HG02798 (cell line): Measurements from ENCODE around the gene MAP3K1.
"Not testable (repeated sequence)": the region's sequence is repeated elsewhere in the genome, so short reads cannot be mapped to it uniquely, and the experiment has no call there.

ENCODE experiments used
- ATAC-seq: cut with Tn5 transposase; IDR thresholded peaks from one replicate; pipeline ENCODE4 v1.9.1; 2021; ENCODE audit warnings: mild to moderate bottlenecking; ENCODE audit not compliant: unreplicated experiment, poor library complexity

The MAP3K1 gene

DNA sequence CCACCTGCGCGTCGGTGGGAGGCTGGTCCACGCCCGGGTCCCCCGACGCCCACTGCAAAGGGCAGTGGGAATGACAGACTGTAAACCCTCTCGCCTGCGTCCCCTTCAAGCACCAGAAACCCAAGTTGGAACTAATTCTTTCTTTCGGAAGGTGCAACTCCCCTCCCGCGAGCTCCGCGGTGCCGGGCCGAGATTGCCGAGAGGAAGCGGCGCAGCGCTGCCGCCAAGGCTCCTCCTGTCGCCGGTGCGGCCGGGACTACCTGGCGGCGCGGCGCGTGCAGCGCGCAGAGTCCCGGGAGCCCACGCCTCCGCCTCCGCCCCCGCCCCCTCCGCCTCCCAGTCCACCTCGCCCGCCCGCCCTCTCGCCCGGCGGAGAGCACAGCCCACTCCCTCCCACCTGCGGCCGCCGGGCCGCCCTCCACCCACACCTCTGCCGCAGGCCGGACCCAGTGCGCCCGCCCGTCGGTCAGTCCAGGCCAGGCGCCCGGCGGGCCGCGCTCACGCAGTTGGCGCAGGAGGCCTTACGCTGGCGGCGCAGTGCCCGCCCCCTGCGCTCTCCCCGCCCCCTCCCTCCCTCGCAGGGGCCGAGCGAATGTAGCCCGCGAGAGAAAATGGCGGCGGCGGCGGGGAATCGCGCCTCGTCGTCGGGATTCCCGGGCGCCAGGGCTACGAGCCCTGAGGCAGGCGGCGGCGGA is at the start of gene MAP3K1:
Gene MAP3K1 (plus strand): TSS at position 587 of the 695 bp plus-strand sequence. CDS start 25 bp downstream, at position 612.
- peak; percentile 70 for ATAC-seq

DNA sequence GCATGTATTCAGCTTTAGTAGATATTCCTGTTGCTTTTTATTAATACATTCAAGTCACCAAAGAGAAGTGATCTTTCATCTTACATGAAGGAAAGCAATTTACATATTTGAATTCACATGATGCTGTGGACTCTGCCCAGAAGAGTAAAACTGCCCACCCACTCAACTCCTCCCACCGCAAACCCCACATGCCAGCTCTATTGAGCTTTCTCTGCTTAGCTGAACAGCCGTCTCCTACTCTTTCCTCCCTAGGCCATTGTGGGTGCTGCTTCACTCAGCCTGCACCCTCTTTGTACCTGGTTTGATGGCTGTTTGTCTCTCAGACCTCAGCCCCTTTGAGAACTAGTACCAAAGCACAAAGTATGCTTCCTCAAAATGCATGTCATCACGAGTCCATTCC is 48.4 kb upstream of the MAP3K1 start:
- no peak for ATAC-seq

- ATAC-seq, result no peak
Measured at GRCh38 chr5:56769875-56770604, 45.3 kb upstream of the MAP3K1 start.

DNA sequence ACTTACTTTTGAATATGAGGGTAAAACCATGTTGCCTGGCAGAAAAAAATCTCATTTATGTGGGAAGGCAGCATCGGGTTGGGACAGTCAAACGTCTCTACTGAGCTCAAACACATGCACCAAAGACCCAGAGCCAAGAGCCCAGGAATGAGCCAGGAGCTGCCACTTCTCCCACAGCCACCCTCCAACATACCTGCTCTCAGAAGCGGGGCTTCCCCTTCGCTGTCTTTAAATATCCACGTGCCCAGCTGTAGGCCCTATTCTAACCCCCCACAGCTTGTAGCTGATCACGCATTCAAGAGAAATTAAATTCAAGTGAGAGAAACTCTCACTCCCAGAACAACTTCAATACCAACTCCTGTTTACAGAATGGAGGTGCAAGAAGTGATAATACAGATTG is 42.6 kb upstream of the MAP3K1 start:
- ATAC-seq, result no peak

DNA sequence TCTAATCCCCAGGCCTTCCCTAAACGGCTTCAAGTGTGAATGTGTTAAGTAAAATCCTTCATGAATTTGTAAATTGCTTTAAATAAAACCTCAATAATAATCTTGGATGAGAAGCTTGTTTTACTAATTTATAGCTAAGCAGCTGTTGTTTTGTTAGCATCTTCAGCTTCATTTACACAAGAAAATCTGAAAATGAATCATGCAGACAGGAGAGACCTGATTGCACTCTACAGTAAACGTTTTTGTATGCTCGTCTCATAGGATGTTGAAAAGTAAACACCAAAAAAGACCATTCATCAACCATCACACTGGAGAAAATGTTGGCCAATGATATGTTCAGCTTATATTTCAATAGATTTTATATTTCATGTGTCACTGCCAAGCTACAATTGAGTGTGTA is 40.4 kb upstream of the MAP3K1 start:
- ATAC-seq, result no peak

DNA sequence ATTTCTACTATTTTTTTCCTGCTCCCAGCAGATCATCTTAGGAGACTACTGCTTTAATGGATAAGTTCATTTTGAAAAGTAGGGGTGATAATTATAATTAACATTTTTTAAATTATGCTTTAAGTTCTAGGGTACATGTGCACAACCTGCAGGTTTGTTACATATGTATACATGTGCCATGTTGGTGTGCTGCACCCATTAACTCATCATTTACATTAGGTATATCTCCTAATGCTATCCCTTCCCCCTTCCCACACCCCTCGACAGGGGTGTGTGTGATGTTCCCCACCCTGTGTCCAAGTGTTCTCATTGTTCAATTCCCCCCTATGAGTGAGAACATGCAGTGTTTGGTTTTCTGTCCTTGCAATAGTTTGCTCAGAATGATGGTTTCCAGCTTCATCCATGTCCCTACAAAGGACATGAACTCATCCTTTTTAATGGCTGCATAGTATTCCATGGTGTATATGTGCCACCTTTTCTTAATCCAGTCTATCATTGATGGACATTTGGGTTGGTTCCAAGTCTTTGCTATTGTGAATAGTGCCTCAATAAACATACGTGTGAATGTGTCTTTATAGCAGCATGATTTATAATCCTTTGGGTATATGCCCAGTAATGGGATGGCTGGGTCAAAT is 39.0 kb upstream of the MAP3K1 start:
- not testable (repeated sequence) for ATAC-seq

DNA sequence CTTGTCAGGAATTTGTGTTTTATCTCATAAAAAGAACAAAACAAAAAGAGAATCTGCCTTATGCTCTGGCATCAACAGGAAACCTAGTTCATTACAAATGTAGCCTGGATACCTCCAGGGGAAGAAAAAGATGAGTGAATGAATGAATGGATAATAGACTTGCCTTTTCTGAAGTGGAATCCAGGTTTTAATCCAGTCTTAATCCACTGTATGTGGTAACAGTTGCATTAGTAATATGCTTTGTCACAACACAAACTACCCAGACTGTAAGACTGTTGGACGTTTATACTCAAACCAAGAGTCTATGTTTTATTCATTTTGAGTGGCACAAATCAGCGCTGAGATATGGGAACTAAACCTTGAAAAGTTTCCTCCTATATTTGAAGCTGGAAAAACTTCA is 32.1 kb upstream of the MAP3K1 start:
- no peak for ATAC-seq

- ATAC-seq, result no peak
Measured at GRCh38 chr5:56786346-56786745, 29.0 kb upstream of the MAP3K1 start.

DNA sequence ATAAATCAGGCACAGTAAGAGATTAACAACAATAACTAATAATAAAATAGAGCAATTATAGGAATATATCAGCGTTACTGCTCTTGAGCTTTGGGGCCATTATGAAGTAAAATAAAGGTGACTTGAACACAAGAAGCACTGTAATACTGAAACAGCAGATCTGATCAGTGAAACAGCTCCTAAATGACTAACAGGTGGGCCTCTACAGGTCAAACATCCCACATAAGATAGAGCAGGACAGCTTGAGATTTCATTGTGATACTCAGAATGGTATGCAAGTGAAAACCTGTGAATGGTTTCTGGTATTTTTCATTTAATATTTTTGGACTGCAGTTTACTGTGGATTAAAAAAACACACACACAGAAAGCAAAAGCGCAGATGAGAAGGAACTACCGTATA is 24.0 kb upstream of the MAP3K1 start:
- ATAC-seq, result peak; percentile 73

GRCh38 chr5:56798521-56798920 is 16.8 kb upstream of the MAP3K1 start:
- ATAC-seq, result no peak

DNA sequence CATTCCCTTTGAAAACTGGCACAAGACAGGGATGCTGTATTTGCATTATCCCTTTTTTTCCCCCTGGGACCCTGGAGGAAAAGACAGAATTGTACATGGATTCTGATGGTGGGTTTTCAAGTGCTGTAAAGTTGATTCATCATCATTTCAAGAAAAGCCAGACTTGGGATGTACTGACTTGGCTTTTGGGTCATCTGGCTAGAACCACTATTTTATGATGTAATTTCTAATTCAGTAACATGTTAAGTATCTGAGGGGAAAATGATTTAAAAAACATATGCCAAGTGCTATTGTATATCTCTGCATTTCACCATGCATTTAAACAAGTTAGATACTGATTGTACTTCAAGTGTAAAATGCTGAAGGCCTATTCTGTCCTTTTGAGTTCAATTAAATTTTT is 15.2 kb upstream of the MAP3K1 start:
- ATAC-seq, result no peak

DNA sequence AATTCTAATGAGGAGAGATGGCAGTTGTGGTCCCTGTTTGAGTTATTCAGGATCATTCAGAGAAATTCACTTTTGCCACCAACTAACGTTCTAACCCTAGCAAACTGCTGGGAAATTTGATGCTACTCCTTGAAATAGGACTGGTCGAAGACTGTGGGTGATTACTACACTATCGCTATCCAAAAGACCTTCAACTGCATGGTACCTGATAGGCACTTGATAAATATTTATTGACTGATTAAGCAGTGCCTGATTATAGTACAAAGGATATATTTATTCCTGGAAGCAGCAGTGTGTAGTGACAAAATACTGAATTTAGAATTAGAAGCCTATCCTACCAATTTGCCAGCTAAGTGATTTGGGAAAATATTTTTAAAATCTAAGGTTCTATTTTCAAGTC is 14.1 kb upstream of the MAP3K1 start:
- ATAC-seq, result no peak

DNA sequence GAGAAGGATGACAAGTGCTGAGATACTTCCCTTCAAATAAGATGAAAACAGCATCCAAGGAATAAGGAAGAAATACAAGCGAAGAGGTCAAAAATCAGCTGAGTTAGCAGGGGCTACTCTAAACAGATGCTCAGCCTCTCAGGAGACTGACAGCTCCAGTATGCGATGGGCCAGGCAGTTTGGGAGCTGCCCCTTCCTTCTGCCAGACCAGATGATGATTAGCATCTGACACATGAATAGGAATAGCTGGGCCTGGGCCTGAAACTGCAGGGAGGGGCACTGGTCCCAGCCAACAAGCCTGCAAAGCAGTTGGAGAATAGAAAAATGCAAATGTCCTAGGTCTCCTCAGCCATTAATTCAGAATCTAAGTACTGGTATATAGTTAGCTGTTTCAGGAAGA is 13.1 kb upstream of the MAP3K1 start:
- no peak for ATAC-seq

DNA sequence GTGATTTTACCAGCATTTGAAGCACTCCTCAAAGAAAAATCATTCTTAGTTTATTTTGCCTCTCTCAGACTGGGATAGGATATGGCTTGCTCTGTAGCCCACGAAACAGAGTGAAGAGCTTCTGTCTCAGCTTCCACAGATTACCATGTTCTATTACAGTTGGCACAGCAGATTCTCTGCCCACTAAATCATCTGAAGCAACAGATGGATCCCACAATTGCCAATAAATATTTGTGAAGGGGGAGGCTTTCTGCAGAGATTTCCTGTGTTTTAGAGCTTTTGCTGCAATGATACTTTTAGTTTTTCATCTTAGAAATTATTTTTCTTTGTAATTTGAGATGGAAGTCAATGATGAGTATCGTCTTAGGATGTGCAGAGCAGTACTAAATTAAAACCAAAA is 12.3 kb upstream of the MAP3K1 start:
- ATAC-seq, result no peak

- ATAC-seq, result no peak
Measured at GRCh38 chr5:56803894-56804293, 11.5 kb upstream of the MAP3K1 start.

DNA sequence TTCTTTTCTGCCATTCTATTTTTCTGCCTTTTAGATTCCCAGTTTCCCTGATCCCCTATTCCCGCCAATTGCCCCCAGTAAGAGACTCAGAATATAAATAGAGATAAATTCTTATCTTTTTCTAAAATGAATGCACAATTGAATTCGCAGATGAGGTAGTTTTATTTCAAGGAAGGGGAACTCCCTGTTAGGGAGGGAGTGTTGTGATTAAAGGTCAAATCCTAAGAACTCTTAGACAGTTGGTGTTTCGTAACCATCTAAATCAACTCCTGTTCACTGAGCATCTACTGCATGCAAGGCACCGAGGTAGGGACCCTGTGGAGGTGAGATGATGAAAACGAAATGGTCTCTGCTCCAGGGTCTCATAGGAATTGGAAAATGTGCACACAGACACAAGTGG is 7.7 kb upstream of the MAP3K1 start:
- no peak for ATAC-seq

DNA sequence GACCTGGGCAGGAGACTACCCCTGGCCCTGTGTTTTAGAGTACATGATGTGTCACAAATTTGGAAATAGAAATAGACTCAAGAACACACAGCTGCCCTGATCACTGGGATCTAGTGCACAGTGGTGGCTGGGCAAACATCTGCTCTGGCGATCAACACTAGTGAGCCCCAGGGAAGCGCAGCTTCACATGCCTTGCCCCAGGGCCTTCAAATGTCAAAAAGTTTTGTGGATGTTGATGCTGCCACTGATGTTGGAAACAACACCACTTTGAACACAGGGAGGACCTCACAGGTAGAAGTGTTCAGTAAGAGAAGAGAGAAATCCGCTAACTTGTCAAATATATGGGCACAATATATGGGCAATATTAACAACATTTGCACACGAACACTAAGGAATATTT is 7.1 kb upstream of the MAP3K1 start:
- ATAC-seq, result no peak

DNA sequence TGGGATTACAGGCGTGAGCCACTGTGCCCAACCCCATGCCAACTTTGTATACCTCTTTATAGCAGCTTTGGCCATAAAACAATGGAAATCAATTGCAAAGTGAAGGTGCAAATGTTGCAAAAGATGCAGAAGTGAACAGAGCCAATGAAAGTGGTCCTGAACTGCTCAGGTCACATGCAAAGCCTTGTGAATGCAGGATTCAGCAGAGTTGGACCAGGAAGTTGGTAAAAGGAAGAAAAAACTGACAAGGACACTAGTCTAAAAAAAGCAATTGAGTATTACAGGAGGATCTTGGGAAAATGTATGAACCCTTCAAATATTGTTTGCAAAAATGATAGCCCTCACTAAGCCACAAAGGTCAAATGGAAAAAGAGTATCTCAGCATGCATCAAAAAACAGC is 4.5 kb upstream of the MAP3K1 start:
- no peak for ATAC-seq

DNA sequence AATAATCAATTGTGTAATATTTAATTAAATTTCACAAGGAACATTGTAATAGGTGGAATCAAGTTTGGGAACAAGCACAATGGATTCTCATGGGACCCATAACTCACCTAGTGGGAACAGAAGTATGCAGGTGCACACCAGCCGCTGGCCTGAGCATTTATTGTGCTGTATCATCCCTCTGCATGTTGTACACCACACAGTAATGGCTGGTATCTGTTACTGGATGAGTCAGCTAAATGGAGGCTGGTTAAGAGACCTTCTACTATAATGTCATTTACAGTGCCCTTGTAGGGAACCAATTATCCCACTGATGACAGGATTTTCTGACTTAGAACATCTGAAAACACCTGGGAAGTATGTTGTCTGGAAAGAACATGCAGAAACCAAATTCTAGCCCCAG is 3.2 kb upstream of the MAP3K1 start:
- ATAC-seq, result no peak

GRCh38 chr5:56813302-56813701 is 2.0 kb upstream of the MAP3K1 start:
- no peak for ATAC-seq

DNA sequence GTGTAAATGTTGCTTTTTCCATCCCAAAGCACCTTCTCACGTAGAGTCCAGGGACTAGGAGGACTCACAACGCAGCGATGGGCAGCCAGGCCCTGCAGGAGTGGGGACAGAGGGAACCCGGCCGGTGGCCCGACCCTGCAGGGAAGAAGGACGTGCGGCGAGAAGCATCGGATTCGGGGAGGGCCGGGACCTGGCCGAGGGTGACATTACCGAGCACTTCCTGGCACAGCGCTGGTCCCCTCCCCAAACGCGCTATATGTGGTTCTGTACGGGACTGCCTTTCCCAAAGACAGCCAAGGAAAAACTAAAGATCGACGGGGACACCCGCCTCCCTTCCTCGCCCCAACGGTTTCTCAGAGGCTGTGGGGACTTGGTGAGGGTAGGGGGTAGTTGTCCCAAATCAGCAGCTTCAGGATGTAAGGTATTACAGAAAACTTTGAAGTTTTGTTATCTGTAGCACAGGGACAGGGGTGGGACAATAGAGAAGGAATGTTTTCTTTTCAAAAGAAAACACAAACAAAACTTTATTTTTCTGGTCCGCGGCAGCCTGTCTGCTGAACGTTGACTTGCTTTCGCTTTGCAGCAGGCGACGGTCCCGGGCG is 887 bp upstream of the MAP3K1 start:
- ATAC-seq, result no peak
